GM21529 (cell line): Measurements from ENCODE around the gene RFPL3.
"Not testable (repeated sequence)": the region's sequence is repeated elsewhere in the genome, so short reads cannot be mapped to it uniquely, and the experiment has no call there.

Source experiments
- ATAC-seq: cut with Tn5 transposase; IDR thresholded peaks from one replicate; pipeline ENCODE4 v1.9.1; 2021; ENCODE audit not compliant: unreplicated experiment

The RFPL3 gene

DNA sequence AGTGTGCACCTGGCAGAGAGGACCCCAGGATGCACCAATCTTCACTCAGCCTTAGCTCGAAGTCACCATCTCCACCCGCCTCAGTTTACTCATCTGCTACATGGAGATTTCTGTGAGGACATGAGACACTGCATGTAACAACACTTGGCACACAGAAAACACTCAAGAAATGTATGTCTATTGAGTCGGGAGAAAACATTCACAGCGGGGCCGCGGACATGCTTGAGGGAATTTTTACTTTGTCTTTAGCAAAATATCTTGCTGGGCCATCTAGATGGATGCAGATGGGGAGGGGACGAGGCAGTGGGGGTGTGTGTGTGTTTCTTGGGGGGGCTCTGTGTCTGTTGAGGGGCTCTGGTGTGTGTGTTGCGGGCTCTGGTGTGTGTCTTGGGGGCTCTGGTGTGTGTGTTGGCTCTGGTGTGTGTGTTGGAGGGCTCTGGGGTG, 28.4 kb upstream of the RFPL3 start:
- ATAC-seq, result no peak

DNA sequence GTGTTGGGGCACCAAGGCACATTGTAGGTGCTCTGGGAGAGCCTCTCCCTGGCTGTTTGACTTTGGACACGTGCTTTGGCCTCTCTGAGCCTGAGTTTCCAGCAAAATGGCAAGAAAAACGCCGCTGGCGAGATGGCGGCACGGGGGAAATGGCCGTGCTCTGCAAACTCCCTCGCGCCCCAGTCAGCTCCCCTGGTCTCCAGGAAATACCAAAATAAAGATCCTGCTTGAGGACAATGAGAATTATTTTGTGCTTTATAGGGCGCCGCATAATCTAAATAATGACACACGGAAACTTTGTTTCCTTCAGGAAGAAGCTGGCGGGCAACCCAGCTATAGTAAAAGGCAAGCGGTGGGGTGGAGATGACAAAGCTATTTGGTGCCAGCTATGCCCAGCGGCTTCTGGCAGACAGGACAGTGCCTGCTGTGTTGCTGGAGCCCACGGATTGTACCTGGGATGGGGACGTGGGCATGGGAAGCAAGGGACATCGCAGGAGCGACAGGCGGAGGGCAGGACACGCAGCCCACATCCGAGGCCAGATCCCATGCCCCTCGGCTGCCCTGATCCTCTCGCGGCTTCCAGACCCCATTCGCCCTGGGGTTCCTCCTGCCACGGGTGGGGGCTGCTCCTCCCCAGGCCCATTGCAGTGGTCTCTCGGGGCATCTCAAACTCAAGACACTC, 26.3 kb upstream of the RFPL3 start:
- ATAC-seq, result no peak

DNA sequence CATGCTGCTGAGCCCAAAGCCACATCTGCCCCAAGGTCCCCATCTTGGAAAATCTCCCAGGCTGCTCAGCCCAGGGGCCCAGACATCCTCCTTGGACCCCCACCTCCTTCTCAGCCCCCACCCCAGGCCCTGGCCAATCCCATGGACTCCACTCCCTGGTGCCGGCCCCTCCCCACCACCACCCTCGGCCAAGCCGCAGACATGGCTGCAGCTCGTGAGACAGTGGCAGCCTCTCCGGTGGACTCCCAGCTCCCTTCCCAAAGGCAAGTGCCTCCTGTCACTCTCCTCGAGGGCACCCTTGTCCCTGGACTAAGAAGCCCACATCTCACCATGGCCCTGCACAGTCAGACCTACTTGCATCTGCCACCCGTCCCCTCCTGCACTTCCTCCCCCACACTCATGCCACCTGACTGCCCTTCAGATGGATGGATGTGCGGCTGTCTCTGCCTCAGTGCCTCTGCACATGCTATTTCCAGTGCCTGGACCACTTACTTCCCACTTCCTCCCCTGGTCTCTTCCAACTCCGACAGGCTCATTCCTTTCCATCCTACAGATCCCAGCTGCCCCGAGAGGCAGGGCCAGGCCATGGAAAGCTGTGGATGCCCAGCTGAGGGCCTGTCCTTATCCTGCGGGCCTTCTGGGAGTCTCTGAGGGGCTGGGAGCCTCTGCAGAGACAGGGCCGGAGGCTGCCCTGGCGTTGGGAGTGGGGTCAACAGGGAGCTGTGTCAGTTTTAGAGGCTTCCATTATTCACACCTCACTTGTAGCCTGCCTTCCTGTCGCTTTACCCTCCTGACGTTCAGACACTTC, 25.5 kb upstream of the RFPL3 start:
- ATAC-seq, result no peak

DNA sequence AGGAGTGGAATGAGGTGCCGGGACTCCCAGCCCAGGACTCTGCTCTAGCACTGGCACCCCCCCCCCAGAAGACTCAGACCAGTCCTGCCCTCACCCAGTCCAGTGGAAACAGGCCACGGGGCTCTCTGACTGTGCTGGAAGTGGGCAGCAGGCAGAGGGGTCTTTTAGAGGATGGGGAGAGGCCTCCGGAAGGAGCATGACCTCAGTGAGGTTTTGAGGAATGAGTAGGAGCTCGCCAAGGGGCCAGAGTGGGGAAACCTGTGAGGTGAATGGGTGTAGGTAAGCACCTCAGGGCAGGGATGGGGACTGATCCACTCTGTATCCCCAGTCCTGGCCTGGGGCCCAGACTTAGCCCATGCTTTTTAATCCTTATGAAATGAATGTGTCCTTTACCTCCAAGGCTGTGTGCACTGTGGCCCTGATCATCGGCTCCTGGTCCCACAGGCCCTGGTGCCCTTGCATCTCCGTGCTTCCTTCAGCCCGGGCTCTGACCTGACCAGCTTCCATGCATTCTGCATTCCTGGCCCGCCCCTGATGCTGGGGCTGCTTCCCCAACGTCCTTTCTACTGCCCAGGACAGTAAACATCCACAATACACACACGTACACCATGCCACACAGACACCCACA, 24.4 kb upstream of the RFPL3 start:
- ATAC-seq, result no peak

DNA sequence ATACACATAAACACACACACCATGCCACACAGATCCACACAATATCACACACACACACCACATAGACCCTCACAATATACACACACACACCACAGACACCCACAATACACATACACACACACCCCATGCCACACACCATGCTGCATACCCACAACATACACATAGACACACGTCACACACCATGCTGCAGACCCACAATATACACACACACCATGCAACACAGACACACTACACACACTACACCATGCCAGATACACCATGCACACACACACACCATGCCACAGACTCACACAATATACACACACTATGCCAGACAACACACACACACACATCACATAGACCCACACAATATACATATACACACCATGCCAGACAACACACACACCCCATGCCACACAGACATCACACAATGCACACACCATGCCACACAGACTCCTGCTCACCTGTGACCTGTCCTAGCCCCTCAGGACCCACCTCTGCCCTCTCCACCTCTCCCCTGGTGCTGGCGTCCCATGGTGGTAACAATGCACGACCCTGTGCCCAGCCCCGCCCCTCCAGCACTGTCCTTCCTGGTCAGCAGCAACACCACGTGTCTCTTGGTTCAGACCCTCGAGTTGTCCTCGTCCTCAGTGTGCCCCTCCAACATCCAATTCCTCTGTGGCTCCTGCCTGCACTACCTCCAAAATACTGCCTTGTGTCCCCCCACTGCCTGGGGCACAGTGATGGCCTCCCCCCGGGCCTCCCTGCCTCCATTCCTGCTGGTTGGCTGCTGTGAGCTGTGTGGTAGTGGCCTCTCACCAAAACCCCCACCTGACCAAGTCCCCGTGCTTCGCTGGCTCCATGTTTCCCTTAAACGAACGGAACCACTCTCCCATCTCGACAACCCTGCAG, 23.7 kb upstream of the RFPL3 start:
- no peak for ATAC-seq

DNA sequence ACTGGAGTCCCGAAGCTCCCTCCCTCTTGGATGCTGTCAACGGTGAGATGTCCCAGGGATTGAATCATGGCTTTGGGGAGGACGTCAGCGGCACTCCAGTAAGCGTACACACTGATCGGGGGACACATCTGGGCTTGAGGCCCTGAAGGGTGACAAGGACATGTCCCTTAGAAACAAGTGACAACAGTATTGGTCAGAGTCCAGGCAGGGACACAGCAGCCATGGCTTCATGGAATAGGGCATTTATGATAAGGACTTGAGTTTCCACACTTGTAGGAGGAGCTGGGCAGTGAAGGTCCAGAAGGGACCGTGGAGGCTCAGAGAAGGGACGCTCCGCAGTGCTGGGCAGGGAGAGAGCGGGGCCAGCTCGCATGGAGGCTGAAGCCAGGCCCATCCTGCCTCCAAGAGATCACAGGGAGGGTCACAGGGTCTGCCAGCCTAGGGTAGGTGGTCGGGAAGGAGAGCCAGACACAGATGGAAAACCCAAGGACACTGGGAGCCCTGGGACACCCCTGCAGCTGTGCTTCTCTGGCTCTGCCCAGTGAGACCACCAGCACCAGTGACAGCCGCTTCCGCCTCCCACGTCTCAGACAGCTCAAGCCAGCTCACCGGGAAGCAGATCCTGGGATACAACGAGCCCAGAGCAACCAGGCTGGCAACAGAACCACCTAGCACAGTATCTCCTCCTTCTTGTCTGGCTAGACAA, 22.9 kb upstream of the RFPL3 start:
- ATAC-seq, result no peak

DNA sequence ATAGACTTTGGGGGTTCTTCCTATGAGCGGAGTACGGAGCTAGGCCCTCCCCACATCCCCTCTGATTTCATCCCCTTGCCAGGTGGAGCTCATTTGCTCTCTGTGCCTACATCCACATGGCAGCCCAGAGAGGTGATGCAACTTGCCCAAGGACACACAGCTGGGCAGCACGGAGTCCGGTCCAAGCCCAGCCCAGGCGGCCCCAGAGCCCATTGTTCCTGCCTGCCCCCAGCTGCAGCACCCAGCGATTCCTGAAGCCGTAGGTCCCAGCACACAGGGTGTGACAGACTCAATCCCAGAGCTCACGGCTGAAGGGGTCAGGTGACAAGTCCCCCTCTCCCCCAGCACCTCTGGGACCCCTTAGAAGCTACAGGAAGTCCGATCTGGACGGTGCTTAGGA, 22.2 kb upstream of the RFPL3 start:
- ATAC-seq, result no peak

DNA sequence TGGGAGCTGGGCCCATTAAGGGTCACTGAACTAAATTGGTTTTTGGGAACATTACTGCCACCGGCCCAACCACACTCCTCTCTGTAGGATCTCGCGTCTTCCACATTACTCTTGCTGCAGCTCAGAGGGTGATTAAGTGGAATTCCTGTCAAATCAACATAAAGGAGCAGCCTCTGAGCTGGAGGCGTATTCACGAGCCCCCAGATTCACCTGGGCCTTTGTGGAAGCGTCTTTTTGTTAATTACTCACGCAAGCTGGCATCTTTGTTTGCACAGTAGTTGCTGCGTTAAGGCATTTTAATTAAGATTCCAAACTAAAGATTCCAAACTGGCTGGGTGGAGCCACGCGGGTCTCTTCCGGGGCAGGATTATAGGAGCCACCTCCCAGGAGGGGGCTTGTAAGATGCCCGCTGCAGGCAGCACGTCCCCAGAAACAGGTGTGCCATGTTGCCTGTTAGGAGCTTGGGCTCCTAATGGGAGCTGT, 21.5 kb upstream of the RFPL3 start:
- ATAC-seq, result no peak

DNA sequence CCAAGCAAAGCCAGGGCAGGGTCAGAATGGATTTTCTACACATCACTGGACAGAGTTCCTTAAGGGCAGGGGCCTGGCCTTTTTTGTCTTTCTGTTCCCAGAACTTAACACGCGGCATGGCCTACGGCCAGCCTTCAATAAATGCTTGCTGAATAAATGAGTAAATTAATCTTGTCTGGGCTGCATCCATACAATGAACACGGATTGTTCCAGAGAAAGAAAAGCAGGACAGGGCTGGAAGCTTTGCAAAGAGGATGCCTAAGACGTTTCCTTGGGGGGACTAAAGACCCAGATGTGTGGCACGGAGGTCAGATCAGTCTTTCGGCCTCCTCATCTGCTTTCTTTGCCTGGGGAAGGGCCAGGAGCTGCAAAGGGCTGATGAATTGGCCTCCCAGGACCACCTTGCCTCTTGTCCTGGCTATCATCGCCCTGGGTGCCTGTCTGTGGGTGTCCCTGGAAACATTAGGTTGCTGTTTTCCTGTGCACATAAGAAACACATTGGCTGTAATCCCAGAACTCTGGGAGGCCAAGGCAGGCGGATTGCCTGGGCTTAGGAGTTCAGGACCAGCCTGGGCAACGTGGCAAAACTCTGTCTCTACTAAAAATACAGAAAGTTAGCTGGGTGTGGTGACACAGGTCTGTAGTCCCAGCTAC, 20.8 kb upstream of the RFPL3 start:
- ATAC-seq, result no peak

DNA sequence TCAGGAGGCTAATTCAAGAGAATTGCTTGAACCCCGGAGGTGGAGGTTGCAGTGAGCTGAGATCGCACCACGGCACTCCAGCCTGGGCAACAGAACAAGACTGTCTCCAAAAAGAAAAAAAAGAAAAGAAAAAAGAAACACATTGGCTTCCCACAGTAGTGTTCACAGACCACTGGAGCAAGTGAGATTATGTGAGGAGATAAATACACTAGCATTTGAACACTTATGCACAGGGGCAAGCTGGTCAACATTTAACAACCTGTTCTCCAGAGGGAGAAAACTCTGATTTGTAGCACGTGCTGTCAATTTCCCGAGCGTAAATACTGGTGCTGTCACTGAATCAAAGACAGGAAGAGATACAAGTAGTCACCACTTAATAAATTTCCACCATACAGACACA, 20.2 kb upstream of the RFPL3 start:
- not testable (repeated sequence) for ATAC-seq

DNA sequence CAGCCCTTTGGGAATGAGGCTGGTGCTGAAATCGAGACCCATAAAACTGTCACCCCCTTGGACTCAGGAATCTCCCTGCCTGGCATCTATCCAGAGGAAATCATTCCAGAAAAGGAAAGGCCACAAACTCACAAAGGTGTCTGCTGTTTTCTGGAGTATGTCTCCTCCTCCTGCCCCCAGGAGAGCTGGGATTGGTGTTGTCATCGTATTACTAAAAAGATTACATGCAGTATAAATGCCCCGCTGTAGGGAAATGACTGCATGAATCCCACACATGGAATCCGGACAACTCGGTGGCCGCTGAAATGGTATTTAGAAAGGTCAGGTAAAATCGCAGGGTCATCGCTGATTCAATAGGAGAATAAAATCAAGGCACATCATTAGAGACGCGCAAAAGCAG, 18.9 kb upstream of the RFPL3 start:
- ATAC-seq, result no peak

DNA sequence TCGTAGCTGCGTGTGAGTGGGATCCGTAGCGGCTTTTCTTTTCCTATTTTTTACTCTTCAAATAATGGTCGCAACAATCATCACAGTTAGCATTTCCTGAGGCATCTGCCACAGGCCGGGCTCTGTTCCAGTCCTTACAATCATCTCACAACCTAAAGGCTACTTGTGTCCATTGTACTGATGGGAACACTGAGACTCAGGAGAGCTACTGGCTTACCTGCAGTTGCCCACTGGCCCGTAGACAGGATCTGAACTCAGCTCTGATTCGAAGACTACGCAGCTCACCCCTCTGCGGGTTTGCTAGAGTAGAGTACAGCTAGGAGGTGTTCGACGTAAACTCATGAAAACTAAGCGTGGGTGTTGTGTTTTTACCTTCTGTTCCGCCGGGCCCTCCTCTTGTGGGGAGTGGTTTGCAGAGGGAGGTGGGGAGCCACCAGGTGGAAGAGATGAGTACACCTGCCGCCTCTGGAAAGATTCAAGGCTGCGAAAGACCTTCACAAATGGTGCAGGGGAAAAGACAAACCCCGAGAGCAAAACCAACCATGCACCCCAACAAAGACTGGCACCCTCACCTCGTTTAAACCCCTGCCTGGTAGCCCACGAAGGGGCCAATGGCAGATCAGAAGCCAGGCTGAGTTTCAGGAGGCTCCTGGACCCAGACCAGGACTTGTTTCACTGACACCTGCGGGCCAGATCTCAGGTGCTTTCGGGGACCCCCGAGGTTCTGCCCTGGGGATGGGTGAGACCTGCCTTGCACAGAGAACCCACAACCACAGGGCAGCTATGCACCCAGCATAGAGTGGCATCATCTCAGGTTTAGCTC, 18.3 kb upstream of the RFPL3 start:
- no peak for ATAC-seq

DNA sequence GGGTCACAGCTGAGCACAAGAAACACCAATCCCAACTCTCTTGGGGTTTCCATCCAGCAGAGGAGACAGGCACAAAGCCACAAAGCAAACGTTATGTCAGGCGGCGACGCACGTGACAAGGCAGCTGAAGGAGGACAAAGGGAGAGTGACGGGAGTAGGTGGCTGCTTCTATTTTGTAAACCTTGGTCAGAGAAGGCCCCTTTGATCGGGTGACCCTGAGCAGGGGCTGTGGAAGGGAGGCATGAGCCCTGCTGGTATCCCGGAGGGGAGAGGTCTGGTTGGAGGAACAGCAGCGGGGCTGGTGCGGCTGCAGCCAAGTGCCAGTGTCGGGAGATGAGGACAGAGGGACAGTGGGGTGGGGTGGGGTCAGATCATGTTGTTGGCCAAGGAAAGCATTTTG, 17.3 kb upstream of the RFPL3 start:
- ATAC-seq, result no peak

DNA sequence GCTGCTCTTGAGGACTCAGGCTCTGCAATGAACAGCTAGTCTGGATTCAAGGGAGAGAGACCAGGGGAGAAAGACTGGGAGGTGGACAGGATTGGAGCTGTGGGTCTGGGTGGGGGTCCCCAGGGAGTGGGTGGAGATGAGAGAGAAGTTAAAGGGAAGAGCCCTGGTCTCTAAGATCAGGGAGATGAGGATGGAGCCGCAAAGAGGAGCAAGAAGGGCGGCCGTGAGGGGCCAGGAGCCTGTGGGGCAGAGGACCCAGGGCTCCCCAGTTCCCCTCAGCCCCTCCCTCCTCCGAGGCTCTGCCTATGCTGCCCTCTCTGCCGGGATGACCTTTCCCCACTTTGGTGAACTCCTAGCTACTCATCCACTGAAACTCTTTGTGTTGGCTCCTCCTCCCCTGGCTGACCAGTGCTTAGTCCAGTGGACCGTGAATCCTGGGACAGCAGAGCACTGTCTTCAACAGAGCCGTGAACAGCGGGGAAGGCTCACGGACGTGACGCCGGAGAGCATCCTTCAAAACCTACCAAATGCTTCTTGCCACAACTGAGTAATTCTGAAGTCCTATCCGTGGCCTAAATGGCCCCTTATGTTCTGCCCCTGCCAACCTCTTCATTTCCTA, 16.4 kb upstream of the RFPL3 start:
- no peak for ATAC-seq

DNA sequence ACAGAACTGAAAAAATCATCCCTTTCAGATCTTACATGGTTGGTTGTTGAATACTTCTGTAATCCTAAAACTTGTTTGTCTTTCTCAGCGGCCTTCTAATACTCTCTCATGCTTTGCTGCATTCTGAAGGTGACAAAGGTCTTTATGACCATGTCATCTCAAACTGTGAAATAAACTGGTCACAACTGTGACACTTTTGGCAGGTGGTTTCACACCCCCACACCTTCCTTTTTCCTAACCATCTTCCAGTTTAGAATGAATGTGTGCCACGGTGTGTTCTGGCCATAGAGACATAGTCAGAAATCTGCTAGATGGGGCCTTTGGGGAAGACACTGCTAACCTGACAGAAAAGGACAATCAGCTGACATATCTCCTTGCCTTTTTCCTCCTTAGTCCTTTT, 14.7 kb upstream of the RFPL3 start:
- no peak for ATAC-seq

DNA sequence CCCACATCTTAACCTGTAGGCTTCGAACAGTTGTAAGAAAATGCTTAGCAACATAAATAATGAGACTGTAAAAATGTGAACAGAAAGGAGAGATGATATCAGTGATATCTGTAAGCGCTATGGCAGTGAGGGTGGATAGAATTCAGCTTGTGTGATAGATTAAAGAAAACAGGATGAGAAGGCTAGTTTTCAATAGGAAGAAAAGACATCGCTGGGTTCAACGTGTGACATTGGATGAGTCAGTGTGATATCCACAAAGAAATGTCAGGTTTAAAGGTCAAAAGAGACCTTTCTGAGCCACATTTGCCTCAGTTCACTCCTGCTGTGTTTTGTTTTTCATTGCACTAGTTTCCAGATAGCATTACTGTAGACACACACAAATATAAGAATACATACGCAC, 13.7 kb upstream of the RFPL3 start:
- no peak for ATAC-seq

DNA sequence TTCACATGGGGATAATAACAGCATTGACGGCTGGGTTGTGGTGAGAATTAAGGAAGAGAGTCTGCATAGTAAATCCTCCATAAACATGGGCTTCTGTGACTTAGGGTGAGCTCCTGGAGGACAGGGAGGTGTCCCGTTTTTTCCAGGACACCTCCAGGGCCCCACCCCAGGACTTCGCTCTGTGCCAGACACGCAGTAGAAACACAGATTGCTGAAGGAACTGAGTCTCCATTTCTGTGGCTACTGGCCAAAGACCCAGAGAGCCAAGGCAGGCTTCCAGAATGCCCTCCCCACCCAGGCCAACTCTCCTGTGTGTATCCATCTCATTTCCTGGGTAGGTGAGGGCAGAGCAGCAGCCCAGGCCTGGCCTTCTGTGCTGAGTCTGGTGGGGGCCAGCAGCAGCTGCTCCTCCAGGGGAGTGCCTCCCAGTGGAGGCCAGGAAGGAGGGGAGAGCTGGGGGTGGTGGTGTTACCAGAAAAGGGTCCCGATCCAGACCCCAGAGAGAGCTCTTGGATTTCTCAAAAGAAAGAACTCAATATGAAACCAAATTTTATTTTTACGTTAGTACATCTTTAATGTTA, 9.5 kb upstream of the RFPL3 start:
- ATAC-seq, result no peak

DNA sequence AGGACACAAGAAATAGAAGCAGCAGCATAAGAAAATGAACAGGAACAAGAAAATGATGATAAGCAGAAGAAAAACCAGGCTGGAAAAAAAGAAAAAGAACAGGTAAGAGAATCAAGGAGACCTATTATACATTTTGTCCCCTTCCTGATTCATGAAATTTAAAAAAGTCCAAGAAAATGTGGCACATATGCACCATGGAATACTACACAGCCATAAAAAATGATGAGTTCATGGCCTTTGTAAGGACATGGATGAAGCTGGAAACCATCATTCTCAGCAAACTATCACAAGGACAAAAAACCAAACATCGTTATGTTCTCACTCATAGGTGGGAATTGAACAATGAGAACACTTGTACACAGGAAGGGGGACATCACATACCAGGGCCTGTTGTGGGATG, 5.8 kb upstream of the RFPL3 start:
- not testable (repeated sequence) for ATAC-seq
